HepG2 (cell line): ENCODE results near the gene TFEB. TPM values are rescaled to one million over a fixed set of nuclear protein-coding genes. Genes with fewer than 3 reads are reported as not detected.
A peak's percentile ranks its signal among the peaks of the same experiment; 100 is the strongest.

Experiments used
- GPN1 ChIP-seq: sonication (generic); formaldehyde crosslinking; IDR thresholded peaks from 2 replicates; pipeline ENCODE4 v1.5.1; 2020; ENCODE audit warnings: missing genetic modification reagents, borderline replicate concordance
- RFXAP ChIP-seq: sonication (generic); formaldehyde crosslinking; IDR thresholded peaks from 2 replicates; pipeline ENCODE4 v1.4.0; 2020; ENCODE audit warnings: missing genetic modification reagents, borderline replicate concordance
- RNF219 ChIP-seq: sonication (generic); formaldehyde crosslinking; IDR thresholded peaks from 2 replicates; pipeline ENCODE4 v1.5.0; 2020; ENCODE audit warnings: mild to moderate bottlenecking, missing genetic modification reagents
- SIN3A ChIP-seq: IDR thresholded peaks from 2 replicates; pipeline ENCODE4 v1.6.1; 2011; ENCODE audit warnings: low read depth, mild to moderate bottlenecking, control low read depth, low read length, borderline replicate concordance
- TCF12 ChIP-seq, 2 experiments: fragments of 450-650 bp in 1 of 2; sonication (generic) in 1 of 2; formaldehyde crosslinking in 1 of 2; IDR thresholded peaks; 2 replicates each; pipeline versions ENCODE4 v1.6.1 to v1.8.0; 2017 to 2022; ENCODE audit warnings: antibody characterized with exemption in 1 of 2, mild to moderate bottlenecking in 1 of 2, missing genetic modification reagents in 1 of 2, moderate library complexity in 1 of 2
- ZBED4 ChIP-seq: sonication (generic); formaldehyde crosslinking; IDR thresholded peaks from 2 replicates; pipeline ENCODE4 v1.4.0; 2020; ENCODE audit warnings: missing genetic modification reagents, borderline replicate concordance
- ZBTB1 ChIP-seq: sonication (generic); formaldehyde crosslinking; IDR thresholded peaks from 2 replicates; pipeline ENCODE4 v1.4.0; 2020; ENCODE audit warnings: missing genetic modification reagents, borderline replicate concordance
- ZBTB10 ChIP-seq: sonication (generic); formaldehyde crosslinking; IDR thresholded peaks from 2 replicates; pipeline ENCODE4 v1.4.0; 2020; ENCODE audit warnings: missing genetic modification reagents, borderline replicate concordance
- ZNF264 ChIP-seq: sonication (generic); formaldehyde crosslinking; IDR thresholded peaks from 2 replicates; pipeline ENCODE4 v1.4.0; 2020; ENCODE audit warnings: missing genetic modification reagents
- ZNF276 ChIP-seq: sonication (generic); formaldehyde crosslinking; IDR thresholded peaks from 2 replicates; pipeline ENCODE4 v1.4.0; 2020; ENCODE audit warnings: mild to moderate bottlenecking, low read depth, missing genetic modification reagents
- ZNF329 ChIP-seq: sonication (generic); formaldehyde crosslinking; IDR thresholded peaks from 2 replicates; pipeline ENCODE4 v1.9.0; 2021; ENCODE audit warnings: low read depth, mild to moderate bottlenecking, missing genetic modification reagents
- ZNF510 ChIP-seq: sonication (generic); formaldehyde crosslinking; IDR thresholded peaks from 2 replicates; pipeline ENCODE4 v1.4.0; 2020; ENCODE audit warnings: low read depth, mild to moderate bottlenecking, missing genetic modification reagents
- ZNF576 ChIP-seq: sonication (generic); formaldehyde crosslinking; IDR thresholded peaks from 2 replicates; pipeline ENCODE4 v1.4.0; 2020; ENCODE audit warnings: mild to moderate bottlenecking, missing genetic modification reagents
- polyA plus RNA-seq, 8 experiments: library from polyadenylated mRNA; depleted of rRNA in 3 of 8; stranded (reverse) in 7 of 8; unstranded in 1 of 8; fragments of >200 nt; fragmentation: Illumina TruSeq in 4 of 8; extraction: Trizol in 4 of 8; gene quantifications; 2 replicates each; pipeline versions ENCODE4 v1.2.1 to v1.2.3, GENCODE V29; 2011 to 2016; ENCODE audit warnings: low read depth in 4 of 8, missing spikeins in 1 of 8, mixed read lengths in 1 of 8; ENCODE audit not compliant: insufficient read depth in 1 of 8
- total RNA-seq, 5 experiments: library from RNA; depleted of rRNA; stranded (reverse); fragments of >200 nt; fragmentation: Illumina TruSeq; extraction: Trizol; gene quantifications; 2 replicates each; pipeline ENCODE4 v1.2.3, GENCODE V29; 2016; ENCODE audit warnings: low read depth in 1 of 5

TFEB gene
- total and polyA plus RNA-seq, 2 of the 13 experiments (the other 11 are each of a cell fraction or from before 2014, with no cell fraction given), result 13.3 to 18.7 TPM

GRCh38 chr6:41733360-41733706, 2.1 kb downstream of the TFEB start (continued):
- TF ChIP-seq ZNF576 (CRISPR knock-in tag) (no peak), ZBTB10 (no peak), RFXAP (no peak), GPN1 (CRISPR knock-in tag) (no peak), SIN3A (0 out of 2 replicates have a peak, but pooled peaks have one; percentile 18), RNF219 (CRISPR knock-in tag) (no peak), ZBTB1 (CRISPR knock-in tag) (no peak), TCF12 (IDR thresholded peaks at IDR 0.05) (no peak), TCF12 (CRISPR knock-in tag; IDR thresholded peaks at IDR 0.05) (no peak), ZNF329 (CRISPR knock-in tag) (no peak), ZNF264 (CRISPR knock-in tag) (no peak), ZBED4 (CRISPR knock-in tag) (no peak), ZNF276 (0 out of 2 replicates have a peak, but pooled peaks have one; percentile 57), ZNF510 (CRISPR knock-in tag) (no peak)
